Natural killer cell (primary cell): Measurements from ENCODE around the gene ZFHX3. TPM values are rescaled to one million over a fixed set of nuclear protein-coding genes. Genes with fewer than 3 reads are reported as not detected.

Experiments used
- ATAC-seq, 3 donors: fragments of 150-1000 bp in 2 of 3; fragments of 200-7000 bp in 1 of 3; cut with Tn5 transposase; 1 replicate in 1 of 3; 2 replicates in 2 of 3; pipeline ENCODE4 v1.10.0; 2021; ENCODE audit warnings: mild to moderate bottlenecking in 2 of 3, moderate library complexity in 2 of 3
- DNase-seq, 2 donors: peaks; one replicate each; pipeline versions ENCODE4 v3.0.0 to v3.0.0-alpha.2; 2013 to 2021; ENCODE audit warnings: mixed read lengths in 1 of 2
- H3K27ac ChIP-seq: one replicate; pipeline ENCODE4 v1.5.1; 2013; ENCODE audit warnings: mild to moderate bottlenecking, low read length
- H3K27me3 ChIP-seq: one replicate; pipeline ENCODE4 v1.6.1; 2013; ENCODE audit warnings: low read length; ENCODE audit not compliant: control insufficient read depth, insufficient read depth
- H3K36me3 ChIP-seq: one replicate; pipeline ENCODE4 v1.6.1; 2013; ENCODE audit warnings: low read length; ENCODE audit not compliant: control insufficient read depth, insufficient read depth
- H3K4me1 ChIP-seq: one replicate; pipeline ENCODE4 v1.6.1; 2013; ENCODE audit warnings: low read length; ENCODE audit not compliant: control insufficient read depth, insufficient read depth
- H3K4me3 ChIP-seq: one replicate; pipeline ENCODE4 v1.5.1; 2013; ENCODE audit warnings: low read length
- H3K9me3 ChIP-seq: one replicate; pipeline ENCODE4 v1.6.1; 2013; ENCODE audit warnings: low read length; ENCODE audit not compliant: control insufficient read depth, insufficient read depth
- H3K27ac Mint-ChIP-seq, 2 donors: one replicate each; pipeline ENCODE4 v1.8.0; 2022; ENCODE audit warnings: mild to moderate bottlenecking in 2 of 2, mixed read lengths in 2 of 2, moderate library complexity in 1 of 2
- H3K27me3 Mint-ChIP-seq, 2 donors: one replicate each; pipeline ENCODE4 v1.8.0; 2022; ENCODE audit warnings: low read depth in 2 of 2, mixed read lengths in 2 of 2
- H3K36me3 Mint-ChIP-seq: one replicate; pipeline ENCODE4 v1.8.0; 2022; ENCODE audit warnings: mixed read lengths
- H3K4me1 Mint-ChIP-seq, 2 donors: one replicate each; pipeline ENCODE4 v1.8.0; 2022; ENCODE audit warnings: mixed read lengths in 2 of 2
- H3K4me3 Mint-ChIP-seq: one replicate; pipeline ENCODE4 v1.8.0; 2022; ENCODE audit warnings: mild to moderate bottlenecking, moderate library complexity, mixed read lengths
- H3K9me3 Mint-ChIP-seq, 2 donors: one replicate each; pipeline ENCODE4 v1.8.0; 2022; ENCODE audit warnings: mixed read lengths in 2 of 2
- CTCF ChIP-seq: fragments of 200-600 bp; IDR thresholded peaks from one replicate; pipeline ENCODE4 v1.8.0; 2022; ENCODE audit warnings: antibody characterized with exemption
- WGBS: methylation state at CpG from one replicate; pipeline ENCODE4 v1.1.7; 2013; ENCODE audit warnings: missing lambda C conversion rate; ENCODE audit not compliant: insufficient coverage; 5-methylcytosine and 5-hydroxymethylcytosine counted together
- intact Hi-C: fragments of 100-400 bp; cut with micrococcal nuclease; formaldehyde crosslinking; loops from one replicate; pipeline ENCODE4 v1.14.2; 2022
- total RNA-seq, 4 donors: library from RNA; stranded (reverse); fragments of 120-200 nt in 1 of 4; gene quantifications; one replicate each; pipeline versions ENCODE4 v1.2.3 to v1.2.4, GENCODE V29; 2013 to 2022

Gene ZFHX3
- total RNA-seq, 3 donors from 2014 or later (not counting 1 experiment from before 2014, with no cell fraction given): 5.8 to 7.8 (median 7.5) TPM

- H3K4me3 ChIP-seq: no peak overlapping the region
- no peaks in the 10 kb centered on the region for H3K36me3 ChIP-seq
- intact Hi-C loops: no loop called here
- no peak for TF ChIP-seq CTCF
- peaks cover 14 to 34% of the 10 kb centered on the region in 2 donors for H3K4me1 Mint-ChIP-seq
- no peaks in the 10 kb centered on the region for H3K9me3 ChIP-seq
- 5% methylated on average over 23 of the region's 25 CpGs for WGBS
- H3K9me3 Mint-ChIP-seq: no peaks in the 10 kb centered on the region
- peak in 1 of 3 donors; percentile 33 for ATAC-seq
- no peaks in the 10 kb centered on the region for H3K36me3 Mint-ChIP-seq
- peaks cover 68 to 82% of the 10 kb centered on the region in 2 donors for H3K27me3 Mint-ChIP-seq
- no peak overlapping the region for H3K27ac ChIP-seq
- no peak overlapping the region for H3K27ac Mint-ChIP-seq
- no peak for DNase-seq
- H3K4me1 ChIP-seq: peaks cover 46% of the 10 kb centered on the region
- H3K27me3 ChIP-seq: peaks cover 63% of the 10 kb centered on the region
- no peak overlapping the region for H3K4me3 Mint-ChIP-seq
Observed at GRCh38 chr16:73064212-73064993, 16.5 kb upstream of the ZFHX3 start.

- no peaks in the 10 kb centered on the region for H3K36me3 Mint-ChIP-seq
- H3K27me3 ChIP-seq: peaks cover 61% of the 10 kb centered on the region
- intact Hi-C loops: no loop called here
- DNase-seq (no peak), ATAC-seq (no peak)
- H3K27me3 Mint-ChIP-seq: peaks cover 63 to 78% of the 10 kb centered on the region in 2 donors
- WGBS: 12% methylated on average over 14 of the region's 14 CpGs
- H3K4me1 ChIP-seq: peaks cover 50% of the 10 kb centered on the region
- H3K36me3 ChIP-seq: no peaks in the 10 kb centered on the region
- H3K9me3 Mint-ChIP-seq: no peaks in the 10 kb centered on the region
- no peak for TF ChIP-seq CTCF
- H3K27ac Mint-ChIP-seq: no peak overlapping the region
- H3K27ac ChIP-seq: no peak overlapping the region
- no peaks in the 10 kb centered on the region for H3K9me3 ChIP-seq
- H3K4me3 ChIP-seq: no peak overlapping the region
- H3K4me1 Mint-ChIP-seq: peaks cover 20 to 39% of the 10 kb centered on the region in 2 donors
- H3K4me3 Mint-ChIP-seq: no peak overlapping the region
Observed at GRCh38 chr16:73063854-73064211, 15.9 kb upstream of the ZFHX3 start.

GRCh38 chr16:73062743-73063733, 15.1 kb upstream of the ZFHX3 start:
- no peak for TF ChIP-seq CTCF
- no peaks in the 10 kb centered on the region for H3K36me3 Mint-ChIP-seq
- no peak overlapping the region for H3K27ac Mint-ChIP-seq
- no peaks in the 10 kb centered on the region for H3K9me3 Mint-ChIP-seq
- no peak overlapping the region for H3K27ac ChIP-seq
- no peak overlapping the region for H3K4me3 ChIP-seq
- ATAC-seq (no peak), DNase-seq (no peak)
- peaks cover 48% of the 10 kb centered on the region for H3K4me1 ChIP-seq
- H3K27me3 Mint-ChIP-seq: peaks cover 60 to 70% of the 10 kb centered on the region in 2 donors
- intact Hi-C loops: no loop called here
- H3K4me3 Mint-ChIP-seq: no peak overlapping the region
- peaks cover 61% of the 10 kb centered on the region for H3K27me3 ChIP-seq
- H3K36me3 ChIP-seq: no peaks in the 10 kb centered on the region
- no peaks in the 10 kb centered on the region for H3K9me3 ChIP-seq
- WGBS: 7% methylated on average over 55 of the region's 55 CpGs
- peaks cover 20 to 40% of the 10 kb centered on the region in 2 donors for H3K4me1 Mint-ChIP-seq
